WTC11 (cell line): ENCODE data around the gene RACGAP1. TPM values are rescaled to one million over a fixed set of nuclear protein-coding genes. Genes with fewer than 3 reads are reported as not detected.

Source experiments
- ATAC-seq: fragments of 200-7000 bp; cut with Tn5 transposase; 2 replicates; pipeline ENCODE4 v1.10.0; 2021; ENCODE audit warnings: mild to moderate bottlenecking, moderate library complexity
- CTCF ChIA-PET: fragments of 300-600 bp; sonication (Branson Sonifier 250); formaldehyde crosslinking; loops from one replicate; lab custom pipeline; 2021; ENCODE audit warnings: antibody characterized with exemption; lab: Charles Lee
- POLR2A ChIA-PET: fragments of 350-600 bp; sonication (Branson Sonifier 250); formaldehyde crosslinking; loops from one replicate; lab custom pipeline; 2021; ENCODE audit warnings: antibody characterized with exemption; lab: Charles Lee
- DNase-seq: peaks from one replicate; pipeline ENCODE4 v3.0.0; 2021; ENCODE audit warnings: low spot score
- H3K27ac Mint-ChIP-seq: 2 replicates; pipeline ENCODE4 v1.8.0; 2021; ENCODE audit warnings: mixed read lengths
- H3K27me3 Mint-ChIP-seq: 2 replicates; pipeline ENCODE4 v1.8.0; 2021; ENCODE audit warnings: low read depth, mild to moderate bottlenecking, moderate library complexity, mixed read lengths
- H3K36me3 Mint-ChIP-seq: 2 replicates; pipeline ENCODE4 v1.8.0; 2021; ENCODE audit warnings: mixed read lengths
- H3K4me1 Mint-ChIP-seq: 2 replicates; pipeline ENCODE4 v1.8.0; 2022; ENCODE audit warnings: mixed read lengths
- H3K4me3 Mint-ChIP-seq: 2 replicates; pipeline ENCODE4 v1.8.0; 2021; ENCODE audit warnings: mild to moderate bottlenecking, moderate library complexity, mixed read lengths
- H3K9me3 Mint-ChIP-seq: 2 replicates; pipeline ENCODE4 v1.8.0; 2021; ENCODE audit warnings: mixed read lengths
- ATF2 ChIP-seq: sonication (generic); formaldehyde crosslinking; IDR thresholded peaks from 2 replicates; pipeline ENCODE4 v1.8.1; 2022; ENCODE audit warnings: low read depth, missing genetic modification reagents, borderline replicate concordance
- EMX1 ChIP-seq: fragments of 250-450 bp; sonication (Bioruptor Pico); IDR thresholded peaks from 2 replicates; pipeline ENCODE4 v1.8.0; 2021; ENCODE audit warnings: mild to moderate bottlenecking
- ERG ChIP-seq: fragments of 250-450 bp; sonication (Bioruptor Pico); IDR thresholded peaks from 2 replicates; pipeline ENCODE4 v1.8.0; 2021; ENCODE audit warnings: mild to moderate bottlenecking
- ESRRA ChIP-seq: sonication (generic); formaldehyde crosslinking; IDR thresholded peaks from 2 replicates; pipeline ENCODE4 v1.8.1; 2022; ENCODE audit warnings: mild to moderate bottlenecking, missing genetic modification reagents, borderline replicate concordance
- FOXJ3 ChIP-seq: sonication (generic); formaldehyde crosslinking; IDR thresholded peaks from 2 replicates; pipeline ENCODE4 v1.9.0; 2021; ENCODE audit warnings: missing genetic modification reagents, mild to moderate bottlenecking, borderline replicate concordance
- FOXP1 ChIP-seq: sonication (generic); formaldehyde crosslinking; IDR thresholded peaks from 2 replicates; pipeline ENCODE4 v1.8.0; 2022; ENCODE audit warnings: missing genetic modification reagents, mild to moderate bottlenecking, moderate library complexity, borderline replicate concordance
- FOXP4 ChIP-seq: sonication (generic); formaldehyde crosslinking; IDR thresholded peaks from 2 replicates; pipeline ENCODE4 v1.8.0; 2022; ENCODE audit warnings: mild to moderate bottlenecking, missing genetic modification reagents
- GTF2I ChIP-seq: fragments of 250-450 bp; sonication (Bioruptor Pico); conservative IDR thresholded peaks from 2 replicates; pipeline ENCODE4 v1.4.0; 2021; ENCODE audit warnings: mild to moderate bottlenecking
- PRDM15 ChIP-seq: sonication (generic); formaldehyde crosslinking; IDR thresholded peaks from 2 replicates; pipeline ENCODE4 v1.8.0; 2022; ENCODE audit warnings: missing genetic modification reagents
- USF1 ChIP-seq: sonication (generic); formaldehyde crosslinking; IDR thresholded peaks from 2 replicates; pipeline ENCODE4 v1.8.0; 2022; ENCODE audit warnings: mild to moderate bottlenecking, missing genetic modification reagents
- USF2 ChIP-seq: sonication (generic); formaldehyde crosslinking; IDR thresholded peaks from 2 replicates; pipeline ENCODE4 v1.8.1; 2023; ENCODE audit warnings: mild to moderate bottlenecking, missing genetic modification reagents, moderate library complexity
- ZBTB21 ChIP-seq: sonication (generic); formaldehyde crosslinking; IDR thresholded peaks from 2 replicates; pipeline ENCODE4 v1.8.1; 2023; ENCODE audit warnings: mild to moderate bottlenecking, missing genetic modification reagents, borderline replicate concordance
- ZNF138 ChIP-seq: sonication (generic); formaldehyde crosslinking; conservative IDR thresholded peaks from 2 replicates; pipeline ENCODE4 v1.8.1; 2022; ENCODE audit warnings: mild to moderate bottlenecking, moderate library complexity, missing genetic modification reagents
- ZNF317 ChIP-seq: sonication (generic); formaldehyde crosslinking; IDR thresholded peaks from 2 replicates; pipeline ENCODE4 v1.8.1; 2023; ENCODE audit warnings: low read depth, mild to moderate bottlenecking, moderate library complexity, missing genetic modification reagents, borderline replicate concordance
- ZNF512 ChIP-seq: sonication (generic); formaldehyde crosslinking; IDR thresholded peaks from 2 replicates; pipeline ENCODE4 v1.8.1; 2022; ENCODE audit warnings: missing genetic modification reagents, borderline replicate concordance
- ZNF532 ChIP-seq: fragments of 250-450 bp; sonication (Bioruptor Pico); IDR thresholded peaks from 2 replicates; pipeline ENCODE4 v1.9.0; 2021; ENCODE audit warnings: mild to moderate bottlenecking, borderline replicate concordance
- total RNA-seq: library from RNA; stranded (reverse); gene quantifications from 3 replicates; pipeline ENCODE4 v1.2.3, GENCODE V29; 2021

RACGAP1 gene
- total RNA-seq, 1 experiment from 2014 or later = 87.7 TPM

GRCh38 chr12:49942921-49943624 lies 82.2 kb downstream of the RACGAP1 start (continued):
- TF ChIP-seq ZNF532 (CRISPR knock-in tag) (no peak), FOXP1 (CRISPR knock-in tag) (0 out of 2 replicates have a peak, but pooled peaks have one; percentile 16)

- H3K4me3 Mint-ChIP-seq = no peak overlapping the region
- TF ChIP-seq FOXJ3 (no peak), ESRRA (CRISPR knock-in tag) (no peak), GTF2I (CRISPR knock-in tag) (no peak), ZNF138 (CRISPR knock-in tag) (no peak), FOXP4 (CRISPR knock-in tag) (no peak), ZNF317 (CRISPR knock-in tag) (no peak), PRDM15 (CRISPR knock-in tag) (no peak), ZBTB21 (CRISPR knock-in tag) (no peak), USF1 (CRISPR knock-in tag) (no peak), ZNF512 (CRISPR knock-in tag) (no peak), USF2 (CRISPR knock-in tag) (no peak), ATF2 (CRISPR knock-in tag) (no peak), ERG (CRISPR knock-in tag) (no peak), EMX1 (CRISPR knock-in tag) (no peak)
- H3K27ac Mint-ChIP-seq = no peak overlapping the region
- no peaks in the 10 kb centered on the region for H3K9me3 Mint-ChIP-seq
- POLR2A ChIA-PET = no interaction called here
- CTCF ChIA-PET = interaction anchor here (1.2 to 2.7 kb wide), 9 partner anchors 9 to 114 kb away, joined by 3 to 24 read pairs (median 6); no protein-coding TSS in a partner anchor
- no peak for ATAC-seq
- peaks cover 39% of the 10 kb centered on the region for H3K4me1 Mint-ChIP-seq
- no peak for DNase-seq
- peaks cover 9% of the 10 kb centered on the region; the same call in 1 of the 2 replicates for H3K27me3 Mint-ChIP-seq
- no peaks in the 10 kb centered on the region for H3K36me3 Mint-ChIP-seq
These were observed 82.8 kb downstream of the RACGAP1 start for GRCh38 chr12:49942512-49942893.
